Stimulated activated CD8-positive, alpha-beta memory T cell treated with anti-CD3 and anti-CD28 coated beads, Interleukin-4, amount 100 ng/mL, for 1 hour (primary cell): Measurements from ENCODE around the gene SMARCA2.

Experiments
- DNase-seq, 2 donors: peaks; one replicate each; pipeline ENCODE4 v3.0.0-alpha.2; 2020; ENCODE audit warnings: low read depth in 2 of 2, low spot score in 1 of 2

Gene SMARCA2

GRCh38 chr9:2208465-2208864, 193.3 kb downstream of the SMARCA2 start:
- no peak for DNase-seq

- DNase-seq: no peak
Measured at GRCh38 chr9:2208991-2209390, 193.8 kb downstream of the SMARCA2 start.

GRCh38 chr9:2209400-2209799, 194.3 kb downstream of the SMARCA2 start:
- DNase-seq: no peak

- no peak for DNase-seq
Measured at GRCh38 chr9:2210201-2210600, 195.1 kb downstream of the SMARCA2 start.

- DNase-seq: no peak
Measured at GRCh38 chr9:2213830-2214468, 198.8 kb downstream of the SMARCA2 start.

- DNase-seq: no peak
Measured at GRCh38 chr9:2214707-2215106, 199.6 kb downstream of the SMARCA2 start.

GRCh38 chr9:2215921-2216441, 200.8 kb downstream of the SMARCA2 start:
- no peak for DNase-seq

GRCh38 chr9:2216591-2216990, 201.4 kb downstream of the SMARCA2 start:
- no peak for DNase-seq

GRCh38 chr9:2217540-2217939, 202.4 kb downstream of the SMARCA2 start:
- DNase-seq: no peak

GRCh38 chr9:2220036-2220435, 204.9 kb downstream of the SMARCA2 start:
- no peak for DNase-seq

GRCh38 chr9:2227144-2227867, 212.2 kb downstream of the SMARCA2 start:
- DNase-seq: no peak

GRCh38 chr9:2228132-2228531, 213.0 kb downstream of the SMARCA2 start:
- DNase-seq: no peak

- no peak for DNase-seq
Measured at GRCh38 chr9:2228641-2229040, 213.5 kb downstream of the SMARCA2 start.

GRCh38 chr9:2229109-2229721, 214.1 kb downstream of the SMARCA2 start:
- no peak for DNase-seq

GRCh38 chr9:2230362-2230761, 215.2 kb downstream of the SMARCA2 start:
- DNase-seq: no peak

- DNase-seq: no peak
Measured at GRCh38 chr9:2231101-2231500, 216.0 kb downstream of the SMARCA2 start.

GRCh38 chr9:2231829-2232228, 216.7 kb downstream of the SMARCA2 start:
- DNase-seq: no peak

GRCh38 chr9:2233274-2233673, 218.1 kb downstream of the SMARCA2 start:
- DNase-seq: no peak

- DNase-seq: no peak
Measured at GRCh38 chr9:2234371-2234893, 219.3 kb downstream of the SMARCA2 start.

- no peak for DNase-seq
Measured at GRCh38 chr9:2235623-2236022, 220.5 kb downstream of the SMARCA2 start.

- DNase-seq: no peak
Measured at GRCh38 chr9:2236850-2237249, 221.7 kb downstream of the SMARCA2 start.

GRCh38 chr9:2241461-2241835, 226.3 kb downstream of the SMARCA2 start:
- no peak for DNase-seq
